Effector CD8-positive, alpha-beta T cell (primary cell): ENCODE data around the gene TUT4.

Experiments
- DNase-seq: peaks from one replicate; lab custom pipeline; 2025; lab: John Stamatoyannopoulos, UW

Gene TUT4

GRCh38 chr1:52533713-52534112 lies 19.2 kb downstream of the TUT4 start:
- DNase-seq = no peak

GRCh38 chr1:52532731-52533327 lies 20.1 kb downstream of the TUT4 start:
- DNase-seq = no peak

- no peak for DNase-seq
Measured at GRCh38 chr1:52532247-52532646, 20.6 kb downstream of the TUT4 start.

GRCh38 chr1:52531249-52531872 lies 21.5 kb downstream of the TUT4 start:
- no peak for DNase-seq

- DNase-seq = no peak
Measured at GRCh38 chr1:52530563-52531144, 22.2 kb downstream of the TUT4 start.

- DNase-seq = no peak
Measured at GRCh38 chr1:52523376-52523775, 29.5 kb downstream of the TUT4 start.

GRCh38 chr1:52520148-52520547 lies 32.7 kb downstream of the TUT4 start:
- DNase-seq = no peak

GRCh38 chr1:52518962-52519361 lies 33.9 kb downstream of the TUT4 start:
- DNase-seq = no peak

- DNase-seq = no peak
Measured at GRCh38 chr1:52511851-52512615, 40.9 kb downstream of the TUT4 start.

- no peak for DNase-seq
Measured at GRCh38 chr1:52511439-52511838, 41.5 kb downstream of the TUT4 start.

GRCh38 chr1:52506920-52507546 lies 45.9 kb downstream of the TUT4 start:
- DNase-seq = no peak

- DNase-seq = no peak
Measured at GRCh38 chr1:52506349-52506748, 46.5 kb downstream of the TUT4 start.

GRCh38 chr1:52504720-52505119 lies 48.2 kb downstream of the TUT4 start:
- no peak for DNase-seq

GRCh38 chr1:52503706-52504105 lies 49.2 kb downstream of the TUT4 start:
- DNase-seq = no peak

GRCh38 chr1:52502789-52503188 lies 50.1 kb downstream of the TUT4 start:
- DNase-seq = no peak

- no peak for DNase-seq
Measured at GRCh38 chr1:52487632-52488031, 65.3 kb downstream of the TUT4 start.

- no peak for DNase-seq
Measured at GRCh38 chr1:52482326-52483004, 70.4 kb downstream of the TUT4 start.

GRCh38 chr1:52479076-52479475 lies 73.8 kb downstream of the TUT4 start:
- no peak for DNase-seq

GRCh38 chr1:52477876-52478275 lies 75.0 kb downstream of the TUT4 start:
- no peak for DNase-seq

- no peak for DNase-seq
Measured at GRCh38 chr1:52476943-52477342, 75.9 kb downstream of the TUT4 start.

GRCh38 chr1:52474807-52475206 lies 78.1 kb downstream of the TUT4 start:
- DNase-seq = no peak

- no peak for DNase-seq
Measured at GRCh38 chr1:52473039-52473438, 79.9 kb downstream of the TUT4 start.
